GM12873 (cell line): ENCODE data around the gene KLHDC8B.

ENCODE experiments used
- TF ChIP-seq, protein P1 (sequence below): IDR thresholded peaks from 2 replicates; pipeline ENCODE4 v1.5.1; 2012; ENCODE audit warnings: low read depth, mild to moderate bottlenecking, moderate library complexity, low read length, control low read depth; ENCODE audit not compliant: insufficient read depth; ENCODE audit errors: missing control alignments

Gene KLHDC8B

DNA sequence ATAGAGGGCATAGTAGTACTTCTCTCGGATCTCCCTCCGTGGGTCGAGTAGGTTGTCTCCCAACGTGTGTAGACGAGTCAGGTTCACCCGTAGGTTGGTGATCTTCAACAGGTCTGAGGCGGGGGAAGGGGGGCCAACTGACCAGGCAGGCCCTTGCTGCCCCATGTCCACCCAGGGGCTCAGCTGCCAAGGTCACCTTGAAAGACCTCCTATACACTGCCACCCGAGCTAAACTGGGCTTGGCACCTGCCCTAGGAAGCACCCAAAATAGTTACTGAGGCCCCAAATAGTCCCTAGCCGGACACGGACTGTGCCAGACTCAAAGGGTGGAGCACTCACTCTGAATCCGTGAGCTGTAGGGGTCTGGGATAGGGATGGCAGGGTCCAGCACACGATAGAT is 40.4 kb upstream of the KLHDC8B start:
- TF ChIP-seq, protein P1, sequence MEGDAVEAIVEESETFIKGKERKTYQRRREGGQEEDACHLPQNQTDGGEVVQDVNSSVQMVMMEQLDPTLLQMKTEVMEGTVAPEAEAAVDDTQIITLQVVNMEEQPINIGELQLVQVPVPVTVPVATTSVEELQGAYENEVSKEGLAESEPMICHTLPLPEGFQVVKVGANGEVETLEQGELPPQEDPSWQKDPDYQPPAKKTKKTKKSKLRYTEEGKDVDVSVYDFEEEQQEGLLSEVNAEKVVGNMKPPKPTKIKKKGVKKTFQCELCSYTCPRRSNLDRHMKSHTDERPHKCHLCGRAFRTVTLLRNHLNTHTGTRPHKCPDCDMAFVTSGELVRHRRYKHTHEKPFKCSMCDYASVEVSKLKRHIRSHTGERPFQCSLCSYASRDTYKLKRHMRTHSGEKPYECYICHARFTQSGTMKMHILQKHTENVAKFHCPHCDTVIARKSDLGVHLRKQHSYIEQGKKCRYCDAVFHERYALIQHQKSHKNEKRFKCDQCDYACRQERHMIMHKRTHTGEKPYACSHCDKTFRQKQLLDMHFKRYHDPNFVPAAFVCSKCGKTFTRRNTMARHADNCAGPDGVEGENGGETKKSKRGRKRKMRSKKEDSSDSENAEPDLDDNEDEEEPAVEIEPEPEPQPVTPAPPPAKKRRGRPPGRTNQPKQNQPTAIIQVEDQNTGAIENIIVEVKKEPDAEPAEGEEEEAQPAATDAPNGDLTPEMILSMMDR: no peak

DNA sequence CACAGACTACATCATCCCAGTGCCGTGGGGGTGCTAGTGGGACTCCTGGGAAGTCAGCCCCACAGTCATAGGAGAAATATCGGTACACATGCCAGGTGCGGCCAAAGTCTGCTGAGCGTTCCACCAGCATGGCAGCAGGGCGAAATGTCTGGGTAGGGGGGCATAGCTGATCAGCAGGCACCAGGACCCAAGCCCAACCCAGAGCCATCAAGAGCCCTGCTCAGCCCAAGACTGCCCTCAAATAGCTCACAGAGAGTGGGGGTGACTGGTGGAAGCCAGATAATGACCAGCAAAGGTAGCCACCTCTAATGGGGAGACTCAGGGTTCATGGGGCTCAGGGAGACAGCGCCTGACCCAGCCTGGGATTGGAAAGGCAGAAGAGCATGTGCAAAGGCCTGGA is 39.8 kb upstream of the KLHDC8B start:
- TF ChIP-seq, protein P1: no peak

DNA sequence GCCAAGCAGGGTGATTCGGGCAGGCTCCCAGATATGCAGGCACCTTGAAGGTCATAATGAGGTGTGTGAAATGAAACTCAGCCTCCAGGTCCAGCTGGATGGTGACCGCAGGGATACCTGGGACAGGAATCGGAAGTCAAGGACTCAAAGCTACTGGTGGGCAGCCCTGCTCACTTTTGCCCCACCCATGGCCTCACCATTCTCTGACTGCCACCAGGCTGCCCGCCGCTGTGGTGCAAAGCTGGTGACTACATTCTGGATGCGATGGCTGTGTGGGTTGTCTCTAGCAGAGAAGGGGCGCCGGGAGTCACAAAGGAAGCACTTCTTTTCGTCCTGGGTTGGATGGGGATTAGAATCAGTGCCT is 39.3 kb upstream of the KLHDC8B start:
- TF ChIP-seq, protein P1: no peak

DNA sequence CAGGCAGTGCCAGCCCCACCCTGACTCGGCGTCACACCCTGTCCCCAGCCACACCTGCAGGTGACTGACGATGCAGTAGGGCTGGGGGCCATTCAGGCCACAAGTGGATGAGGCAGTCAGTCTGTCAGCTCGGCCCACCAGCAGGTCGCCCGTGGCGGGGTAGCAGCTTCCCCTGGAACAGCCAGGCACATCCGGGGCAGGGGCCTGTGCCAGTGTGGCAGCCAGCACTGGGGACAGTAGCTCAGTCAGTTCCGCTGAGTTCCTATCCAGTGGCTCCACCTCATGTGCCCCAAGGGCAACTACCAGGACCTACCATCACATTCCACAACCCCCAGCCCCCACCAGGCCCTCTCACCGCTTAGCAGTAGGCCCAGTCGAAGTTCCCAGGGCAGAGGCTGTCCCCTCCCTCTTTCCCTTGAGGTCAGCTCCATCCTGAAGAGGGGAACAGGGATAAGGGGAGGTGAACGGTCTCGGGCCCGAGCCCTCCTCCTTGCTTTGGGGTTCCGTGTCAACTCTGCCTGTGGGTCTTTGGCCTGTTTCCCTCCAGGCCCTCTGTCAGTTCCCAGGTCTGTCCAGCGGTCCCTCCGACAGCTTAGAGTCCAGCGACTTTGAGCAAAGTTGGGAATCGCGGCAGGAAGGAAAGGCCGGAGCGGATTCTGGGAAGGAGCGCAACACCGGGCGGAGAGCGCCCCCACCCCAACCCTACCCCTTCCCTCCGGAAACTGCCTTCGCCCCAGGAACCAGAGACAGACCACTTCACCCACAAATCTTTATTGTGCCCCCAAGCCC is 38.8 kb upstream of the KLHDC8B start, which contains the start of gene LAMB2:
TSS of gene LAMB2 (minus strand) at position 614 of the 789 bp plus-strand sequence. CDS start at position 431, 183 bp downstream.
- TF ChIP-seq, protein P1: no peak

DNA sequence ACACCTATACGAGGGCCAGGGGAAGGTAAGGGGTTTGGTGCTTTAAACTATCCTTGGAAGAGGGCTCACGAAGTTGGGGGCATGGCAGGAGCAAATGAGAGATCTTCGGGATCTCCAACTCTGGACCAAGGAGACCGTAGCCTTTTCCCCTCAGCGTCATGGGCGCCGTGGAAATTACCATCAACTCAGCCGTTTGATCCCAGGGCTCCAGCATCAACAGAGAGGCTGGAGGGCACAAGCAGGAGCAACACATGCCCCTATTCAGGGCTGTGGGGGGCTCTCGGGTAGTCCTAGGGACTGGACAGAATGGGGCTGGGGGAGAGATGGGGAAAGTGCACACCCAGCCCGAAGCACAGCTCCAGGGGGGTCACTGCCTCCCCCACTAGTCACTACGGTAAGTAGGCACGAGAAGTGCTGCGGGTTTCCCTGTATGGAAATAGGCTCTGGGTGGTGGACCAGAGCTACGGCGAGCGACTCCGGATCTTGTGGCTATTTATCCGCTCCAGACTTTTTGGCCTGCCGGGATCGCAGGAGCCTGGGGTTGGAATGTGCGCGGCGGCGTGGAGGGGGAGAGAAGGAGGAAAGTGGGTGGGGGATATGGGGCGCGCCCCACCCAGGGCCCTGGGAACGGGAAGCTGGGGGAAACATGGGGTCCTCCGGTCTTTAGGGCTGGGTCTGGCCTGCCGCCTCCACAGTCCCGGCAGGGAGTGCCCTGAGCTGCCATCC is 38.0 kb upstream of the KLHDC8B start:
- TF ChIP-seq, protein P1: no peak

DNA sequence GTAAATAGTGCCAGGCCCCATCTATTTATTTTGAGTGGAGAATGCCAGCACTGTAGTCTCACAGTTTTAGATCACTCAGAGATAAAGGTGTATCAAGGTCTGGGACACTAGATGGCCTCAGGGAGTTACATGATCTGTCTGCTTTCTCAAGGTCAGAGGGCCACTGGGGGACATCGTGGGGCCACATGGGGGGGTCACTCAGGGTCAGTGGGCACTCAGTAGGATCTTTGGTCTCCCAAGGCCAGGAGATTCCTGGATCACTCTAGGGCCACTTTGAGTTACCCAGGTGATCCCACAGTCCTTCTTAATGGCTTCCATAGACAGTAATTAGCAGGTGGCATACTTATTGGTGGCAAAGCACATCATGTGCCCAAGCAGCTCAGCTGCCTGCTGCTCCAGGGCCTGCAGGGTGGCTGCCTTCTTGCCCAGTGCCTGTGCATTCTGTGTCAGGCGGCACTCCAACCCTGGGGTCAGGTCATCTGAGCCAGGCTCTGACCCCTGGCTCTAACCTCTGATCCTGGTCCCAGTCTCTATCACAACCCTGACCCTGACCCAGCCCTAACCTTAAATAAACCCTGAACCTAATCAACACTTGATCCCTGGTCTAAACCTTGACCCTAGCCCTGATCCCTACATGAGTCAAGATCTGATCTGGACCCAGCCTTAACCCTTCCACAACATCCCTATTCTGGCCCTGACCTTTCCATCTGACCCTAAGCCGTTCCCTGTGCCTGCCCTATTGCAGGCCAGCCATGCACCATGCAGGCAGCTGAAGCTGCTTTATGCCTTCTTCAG is 36.7 kb upstream of the KLHDC8B start:
- TF ChIP-seq, protein P1: no peak

DNA sequence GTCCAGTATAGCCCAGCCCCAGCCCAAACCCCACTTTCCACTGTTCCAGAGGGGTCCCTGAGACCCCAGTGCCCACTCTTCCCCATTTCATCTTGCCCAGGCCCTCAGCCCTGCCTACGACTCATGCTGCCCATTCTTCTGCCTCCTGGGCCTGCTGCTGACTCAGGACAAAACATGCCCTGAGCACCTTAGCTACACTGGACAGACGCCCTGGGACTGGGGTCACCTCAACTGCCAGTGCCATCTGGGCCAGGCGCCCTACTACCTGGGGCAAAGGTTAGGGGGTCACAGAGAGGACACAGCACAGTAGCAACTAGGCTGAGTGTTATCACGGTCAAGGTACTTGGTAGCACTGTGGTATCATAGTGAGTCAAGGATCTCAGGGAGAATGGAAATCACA is 35.9 kb upstream of the KLHDC8B start:
- TF ChIP-seq, protein P1: no peak
